Hepatocyte (in vitro differentiated cells): ENCODE results near the gene CEMP1. TPM values are rescaled to one million over a fixed set of nuclear protein-coding genes. Genes with fewer than 3 reads are reported as not detected.

Experiments
- DNase-seq: peaks from one replicate; pipeline ENCODE4 v3.0.0-alpha.2; 2016; ENCODE audit warnings: low spot score
- H2AFZ ChIP-seq: fragments of 200-600 bp; sonication (generic); 2 replicates; pipeline ENCODE4 v1.6.0; 2016; ENCODE audit warnings: antibody characterized with exemption, mild to moderate bottlenecking
- H3K27ac ChIP-seq: fragments of 200-600 bp; sonication (generic); 2 replicates; pipeline ENCODE4 v1.5.1; 2016; ENCODE audit warnings: mild to moderate bottlenecking
- H3K27me3 ChIP-seq: fragments of 200-600 bp; sonication (generic); 2 replicates; pipeline ENCODE4 v1.6.1; 2016
- H3K36me3 ChIP-seq: fragments of 200-600 bp; sonication (generic); replicated peaks from 2 replicates; pipeline ENCODE4 v1.5.1; 2016; ENCODE audit warnings: low read depth; ENCODE audit not compliant: insufficient read depth
- H3K4me1 ChIP-seq: fragments of 200-600 bp; sonication (generic); 2 replicates; pipeline ENCODE4 v1.5.1; 2016; ENCODE audit warnings: mild to moderate bottlenecking, moderate library complexity; ENCODE audit not compliant: insufficient read depth
- H3K4me2 ChIP-seq: fragments of 200-600 bp; sonication (generic); 2 replicates; pipeline ENCODE4 v1.6.0; 2016
- H3K4me3 ChIP-seq: fragments of 200-600 bp; sonication (generic); 2 replicates; pipeline ENCODE4 v1.5.1; 2016; ENCODE audit warnings: mild to moderate bottlenecking
- H3K79me2 ChIP-seq: fragments of 200-600 bp; sonication (generic); 2 replicates; pipeline ENCODE4 v1.6.0; 2017; ENCODE audit warnings: mild to moderate bottlenecking
- H3K9me2 ChIP-seq: fragments of 200-600 bp; sonication (generic); replicated peaks from 2 replicates; pipeline ENCODE4 v1.6.0; 2017; ENCODE audit warnings: mild to moderate bottlenecking; ENCODE audit not compliant: insufficient read depth
- H3K9me3 ChIP-seq: fragments of 200-600 bp; sonication (generic); 2 replicates; pipeline ENCODE4 v1.5.1; 2016; ENCODE audit warnings: low read depth, mild to moderate bottlenecking
- H4K20me1 ChIP-seq: fragments of 200-600 bp; sonication (generic); 2 replicates; pipeline ENCODE4 v1.6.0; 2016; ENCODE audit warnings: mild to moderate bottlenecking; ENCODE audit not compliant: insufficient read depth, poor library complexity, severe bottlenecking
- EZH2 ChIP-seq: fragments of 200-600 bp; sonication (generic); IDR thresholded peaks from 2 replicates; pipeline ENCODE4 v1.6.1; 2016; ENCODE audit warnings: antibody characterized with exemption, mild to moderate bottlenecking, borderline replicate concordance
- EZH2phosphoT487 ChIP-seq: fragments of 200-600 bp; sonication (generic); IDR thresholded peaks from one replicate; pipeline ENCODE4 v1.6.1; 2018; ENCODE audit warnings: antibody characterized with exemption, mild to moderate bottlenecking, low read depth, moderate library complexity; ENCODE audit not compliant: unreplicated experiment, severe bottlenecking
- WGBS: methylation state at CpG from one replicate; pipeline ENCODE4 v1.1.6; 2016; ENCODE audit warnings: low lambda C conversion rate; ENCODE audit errors: missing lambda C conversion rate; 5-methylcytosine and 5-hydroxymethylcytosine counted together
- polyA plus RNA-seq: library from polyadenylated mRNA; unstranded; fragments of >200 nt; fragmentation: Nextera tagmentation; extraction: Ambion mirVana; gene quantifications from 2 replicates; pipeline ENCODE4 v1.2.1, GENCODE V29; 2016
- total RNA-seq: library from RNA; depleted of rRNA; stranded (reverse); fragments of >200 nt; gene quantifications from 2 replicates; pipeline ENCODE4 v1.2.3, GENCODE V29; 2014
- TF ChIP-seq, protein P1 (sequence below): fragments of 200-600 bp; sonication (generic); IDR thresholded peaks from 2 replicates; pipeline ENCODE4 v1.5.1; 2016; ENCODE audit warnings: antibody characterized with exemption, mild to moderate bottlenecking; ENCODE audit not compliant: poor library complexity

Gene CEMP1
- total and polyA plus RNA-seq, 2 experiments from 2014 or later, result 11.1 TPM; not detected in 1

DNA sequence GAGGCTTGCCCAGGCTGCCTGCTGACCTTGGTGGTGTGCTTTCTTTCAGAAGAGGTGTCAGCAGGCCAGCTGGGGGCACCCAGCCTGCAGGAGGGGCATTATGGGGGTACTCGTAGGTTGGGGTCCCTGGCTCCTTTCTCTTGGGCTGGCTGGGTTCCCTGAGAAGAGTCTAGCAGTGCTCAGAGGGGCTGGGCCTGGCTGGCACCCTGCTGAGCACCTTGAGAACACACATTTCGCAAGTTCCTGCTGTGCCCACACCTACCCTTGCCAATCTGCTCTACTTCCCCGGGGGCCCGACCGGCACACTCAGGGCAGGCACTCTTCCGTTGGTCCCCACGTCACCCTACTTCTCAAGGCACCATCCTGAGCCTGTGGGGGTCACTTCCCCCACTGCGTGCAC lies 5.1 kb downstream of the CEMP1 start:
- no peaks in the 10 kb centered on the region for H3K9me3 ChIP-seq
- H3K4me3 ChIP-seq, result no peak overlapping the region
- H4K20me1 ChIP-seq, result peaks cover 5% of the 10 kb centered on the region
- TF ChIP-seq EZH2phosphoT487 (no peak), EZH2 (no peak)
- TF ChIP-seq, protein P1, sequence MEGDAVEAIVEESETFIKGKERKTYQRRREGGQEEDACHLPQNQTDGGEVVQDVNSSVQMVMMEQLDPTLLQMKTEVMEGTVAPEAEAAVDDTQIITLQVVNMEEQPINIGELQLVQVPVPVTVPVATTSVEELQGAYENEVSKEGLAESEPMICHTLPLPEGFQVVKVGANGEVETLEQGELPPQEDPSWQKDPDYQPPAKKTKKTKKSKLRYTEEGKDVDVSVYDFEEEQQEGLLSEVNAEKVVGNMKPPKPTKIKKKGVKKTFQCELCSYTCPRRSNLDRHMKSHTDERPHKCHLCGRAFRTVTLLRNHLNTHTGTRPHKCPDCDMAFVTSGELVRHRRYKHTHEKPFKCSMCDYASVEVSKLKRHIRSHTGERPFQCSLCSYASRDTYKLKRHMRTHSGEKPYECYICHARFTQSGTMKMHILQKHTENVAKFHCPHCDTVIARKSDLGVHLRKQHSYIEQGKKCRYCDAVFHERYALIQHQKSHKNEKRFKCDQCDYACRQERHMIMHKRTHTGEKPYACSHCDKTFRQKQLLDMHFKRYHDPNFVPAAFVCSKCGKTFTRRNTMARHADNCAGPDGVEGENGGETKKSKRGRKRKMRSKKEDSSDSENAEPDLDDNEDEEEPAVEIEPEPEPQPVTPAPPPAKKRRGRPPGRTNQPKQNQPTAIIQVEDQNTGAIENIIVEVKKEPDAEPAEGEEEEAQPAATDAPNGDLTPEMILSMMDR, result no peak
- H3K4me1 ChIP-seq, result peaks cover 21% of the 10 kb centered on the region
- H3K4me2 ChIP-seq, result no peak overlapping the region
- H3K27ac ChIP-seq, result no peak overlapping the region
- H3K27me3 ChIP-seq, result no peaks in the 10 kb centered on the region
- H2AFZ ChIP-seq, result no peak overlapping the region
- no peaks in the 10 kb centered on the region for H3K36me3 ChIP-seq
- H3K79me2 ChIP-seq, result peaks cover 33% of the 10 kb centered on the region
- 93% methylated on average over 7 of the region's 8 CpGs for WGBS
- no peaks in the 10 kb centered on the region for H3K9me2 ChIP-seq
- no peak for DNase-seq

DNA sequence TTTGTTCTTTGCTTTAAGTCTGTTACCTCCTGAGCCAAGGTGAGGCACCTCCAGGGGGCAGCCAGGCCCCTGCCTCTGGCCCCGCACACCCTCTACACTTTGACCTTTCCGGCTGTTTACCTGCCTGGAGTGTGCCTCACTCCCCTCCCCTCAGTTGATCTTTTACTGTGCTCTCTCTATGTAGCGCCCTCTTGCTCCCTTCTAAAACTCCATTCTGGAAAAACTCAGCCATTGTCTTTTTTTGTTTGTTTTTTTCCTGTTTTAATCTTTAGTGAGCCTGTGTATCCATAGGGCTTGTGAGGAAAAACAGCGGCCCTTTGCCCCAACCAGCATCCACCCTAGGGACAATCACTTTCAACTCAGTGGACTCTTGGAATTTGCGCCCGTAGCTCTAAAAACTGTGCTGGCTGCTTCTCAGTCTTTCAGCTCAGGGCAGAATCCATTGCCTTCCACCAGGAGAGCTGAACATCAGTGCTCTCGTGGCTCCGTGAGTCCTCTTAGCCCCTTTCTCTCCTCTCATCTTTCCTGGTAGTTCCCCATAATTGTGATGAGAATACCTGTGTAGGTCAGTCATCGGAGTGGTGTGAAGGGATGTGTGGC lies 6.8 kb downstream of the CEMP1 start:
- H3K9me2 ChIP-seq, result no peaks in the 10 kb centered on the region
- H3K4me1 ChIP-seq, result peaks cover 29% of the 10 kb centered on the region
- H2AFZ ChIP-seq, result no peak overlapping the region
- 66% methylated on average over 9 of the region's 9 CpGs for WGBS
- H3K9me3 ChIP-seq, result no peaks in the 10 kb centered on the region
- peak overlapping the region; percentile 47 for H3K27ac ChIP-seq
- no peak overlapping the region for H3K4me3 ChIP-seq
- H3K27me3 ChIP-seq, result no peaks in the 10 kb centered on the region
- no peak for DNase-seq
- peaks cover 43% of the 10 kb centered on the region for H3K79me2 ChIP-seq
- H3K4me2 ChIP-seq, result peak overlapping the region; percentile 54
- H4K20me1 ChIP-seq, result peaks cover 10% of the 10 kb centered on the region
- no peak for TF ChIP-seq EZH2phosphoT487
- TF ChIP-seq, protein P1, result peak; percentile 15
- H3K36me3 ChIP-seq, result no peaks in the 10 kb centered on the region

DNA sequence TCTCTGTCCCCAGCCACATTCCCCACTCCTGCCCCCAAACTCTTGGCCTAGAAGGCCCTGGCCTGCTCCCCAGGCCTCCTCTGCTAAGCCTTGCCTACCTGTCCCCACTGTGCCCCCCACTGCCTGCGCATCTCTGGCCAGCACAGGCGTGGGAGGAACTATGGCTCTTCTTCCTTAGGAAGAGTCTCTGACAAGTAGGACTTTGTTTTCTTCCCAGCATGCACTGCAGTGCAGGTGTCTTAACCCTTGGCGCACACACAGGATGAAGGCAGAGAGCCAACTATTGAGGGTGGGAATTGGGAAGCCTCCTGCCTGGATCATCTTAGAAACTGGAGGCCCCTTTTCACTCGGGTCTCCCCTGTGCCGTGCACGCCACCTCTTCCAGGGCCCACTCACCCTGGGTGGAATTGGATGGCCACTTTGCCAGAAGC lies 7.4 kb downstream of the CEMP1 start:
- H3K4me2 ChIP-seq, result peak overlapping the region; percentile 54
- H3K9me2 ChIP-seq, result no peaks in the 10 kb centered on the region
- H2AFZ ChIP-seq, result no peak overlapping the region
- TF ChIP-seq EZH2phosphoT487, result no peak
- TF ChIP-seq EZH2, result no peak
- TF ChIP-seq, protein P1, result no peak
- H3K79me2 ChIP-seq, result peaks cover 49% of the 10 kb centered on the region
- no peaks in the 10 kb centered on the region for H3K27me3 ChIP-seq
- H3K36me3 ChIP-seq, result no peaks in the 10 kb centered on the region
- DNase-seq, result peak; percentile 42
- no peak overlapping the region for H3K4me3 ChIP-seq
- peak overlapping the region; percentile 47 for H3K27ac ChIP-seq
- H3K9me3 ChIP-seq, result no peaks in the 10 kb centered on the region
- H4K20me1 ChIP-seq, result peaks cover 16% of the 10 kb centered on the region
- peaks cover 31% of the 10 kb centered on the region for H3K4me1 ChIP-seq
- WGBS, result 81% methylated on average over 6 of the region's 6 CpGs
